Gastrocnemius medialis (tissue), 4 donors: ENCODE data around the gene ACTR3. TPM values are rescaled to one million over a fixed set of nuclear protein-coding genes. Genes with fewer than 3 reads are reported as not detected.
A peak's percentile ranks its signal among the peaks of the same experiment; 100 is the strongest.

Source experiments
- ATAC-seq, 2 donors: fragments of 150-250 bp; one replicate each; pipeline ENCODE4 v1.9.1; 2016
- DNase-seq, 2 donors: peaks; one replicate each; pipeline ENCODE4 v3.0.0-alpha.2; 2019
- H3K27ac ChIP-seq, 4 donors: fragments of 200-600 bp; sonication (generic); 1 replicate in 1 of 4; 2 replicates in 3 of 4; pipeline ENCODE4 v1.5.1; 2016 to 2018; ENCODE audit warnings: mild to moderate bottlenecking in 2 of 4, moderate library complexity in 1 of 4
- H3K27me3 ChIP-seq, 3 donors: fragments of 200-600 bp; sonication (generic) in 2 of 3; 1 replicate in 1 of 3; 2 replicates in 2 of 3; pipeline versions ENCODE4 v1.5.1 to v1.6.0; 2016 to 2019; ENCODE audit warnings: mild to moderate bottlenecking in 1 of 3, moderate library complexity in 1 of 3
- H3K36me3 ChIP-seq, 2 donors: fragments of 200-600 bp; sonication (generic) in 1 of 2; one replicate each; pipeline ENCODE4 v1.5.1; 2017 to 2018
- H3K4me1 ChIP-seq, 2 donors: fragments of 200-600 bp; sonication (generic) in 1 of 2; one replicate each; pipeline ENCODE4 v1.5.1; 2016 to 2017; ENCODE audit warnings: mild to moderate bottlenecking in 2 of 2
- H3K4me3 ChIP-seq, 4 donors: fragments of 200-600 bp; sonication (generic) in 3 of 4; 1 replicate in 1 of 4; 2 replicates in 3 of 4; pipeline ENCODE4 v1.5.1; 2016 to 2019; ENCODE audit warnings: mild to moderate bottlenecking in 2 of 4
- H3K9me3 ChIP-seq, 3 donors: fragments of 200-600 bp; sonication (generic) in 2 of 3; 1 replicate in 1 of 3; 2 replicates in 2 of 3; pipeline ENCODE4 v1.5.1; 2016 to 2019
- POLR2A ChIP-seq, 2 donors: fragments of 450-650 bp; IDR thresholded peaks; one replicate each; pipeline ENCODE4 v1.6.1; 2017; ENCODE audit warnings: antibody characterized with exemption in 2 of 2, mild to moderate bottlenecking in 2 of 2, moderate library complexity in 2 of 2
- in situ Hi-C, 4 donors: fragments of 200-750 bp; cut with MboI; loops; one replicate each; pipeline versions ENCODE4 v1.15.0 to v1.8.0; 2017; ENCODE audit warnings: low sequenced_read_pairs in 4 of 4
- intact Hi-C: fragments of 100-400 bp; cut with DNase I; formaldehyde crosslinking; loops from one replicate; pipeline ENCODE4 v1.15.1; 2023; ENCODE audit warnings: low total_unique reads
- total RNA-seq, 4 donors: library from RNA; depleted of rRNA; stranded (reverse); fragments of >200 nt; gene quantifications; one replicate each; pipeline versions ENCODE4 v1.1.0 to v1.2.3, GENCODE V29; 2016
- TF ChIP-seq, protein P1 (sequence below), 5 experiments: fragments of 450-650 bp in 3 of 5; fragments of 200-600 bp in 2 of 5; sonication (generic) in 2 of 5; IDR thresholded peaks in 4 of 5; conservative IDR thresholded peaks in 1 of 5; 1 replicate in 4 of 5; 2 replicates in 1 of 5; pipeline ENCODE4 v1.5.1; 2016 to 2019; ENCODE audit warnings: antibody characterized with exemption in 5 of 5, mild to moderate bottlenecking in 3 of 5, moderate library complexity in 3 of 5

ACTR3 gene
- total RNA-seq, 4 donors from 2014 or later: 39.3 to 75.0 (median 56.6) TPM

DNA sequence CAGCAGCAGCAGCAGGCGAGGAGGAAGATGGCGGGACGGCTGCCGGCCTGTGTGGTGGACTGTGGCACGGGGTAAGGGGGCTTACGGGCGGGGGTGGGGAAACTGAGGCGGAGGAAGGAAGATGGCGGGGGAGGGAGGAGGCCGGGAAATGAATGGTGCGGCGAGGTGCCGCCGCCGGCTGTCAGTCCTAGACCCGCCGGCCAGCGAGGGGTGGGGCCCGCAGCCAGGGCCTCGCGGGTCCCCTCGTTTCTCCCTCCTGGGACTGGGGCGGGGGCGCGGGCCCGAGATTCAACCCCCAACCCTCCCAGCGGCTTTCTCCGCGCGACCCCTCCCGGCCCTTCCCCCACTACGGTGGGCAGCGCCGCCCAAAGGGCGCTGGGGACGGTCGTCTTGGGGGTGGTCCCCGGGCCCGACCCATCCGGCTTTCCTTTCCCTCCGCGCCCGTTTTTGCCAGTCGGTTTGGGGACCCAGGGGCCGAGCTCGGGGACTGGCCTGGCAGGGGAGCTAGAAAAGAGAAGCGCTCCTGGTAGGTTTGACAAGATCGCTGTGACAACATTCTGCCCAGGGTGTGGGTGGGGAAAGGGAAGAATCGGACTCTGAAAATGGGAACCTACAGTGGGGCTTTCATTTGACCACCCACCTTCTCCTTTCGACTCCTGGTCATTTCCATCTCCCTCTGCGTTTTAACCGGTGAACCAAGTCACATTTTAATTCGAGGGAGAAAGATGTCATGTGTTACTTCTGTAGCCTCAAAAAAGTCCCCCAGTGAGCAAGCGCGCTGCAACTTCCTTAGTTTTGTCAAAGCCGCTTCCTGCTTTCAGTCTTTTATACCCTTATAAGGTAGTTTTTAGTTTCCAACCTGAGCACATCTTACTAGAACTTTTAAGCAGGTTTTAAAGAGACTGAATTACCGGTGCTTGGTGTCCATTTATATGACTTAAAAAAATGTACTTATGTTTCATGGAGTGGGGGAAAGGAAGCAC is 655 bp downstream of the ACTR3 start:
- H3K36me3 ChIP-seq: no peaks in the 10 kb centered on the region
- peak overlapping the region; percentile 84 to 99 (median 94) for H3K4me3 ChIP-seq
- intact Hi-C loops (loop anchor here (1.0 kb wide), 1 partner anchor 134 kb away; the partner anchor contains the start of gene SLC35F5), in situ Hi-C loops (no loop called here)
- H3K27ac ChIP-seq: peak overlapping the region; percentile 93 to 99 (median 99)
- H3K4me1 ChIP-seq: peaks cover 39 to 66% of the 10 kb centered on the region in 2 donors
- peak; percentile 58 to 78 for TF ChIP-seq POLR2A (IDR thresholded peaks at IDR 0.05)
- TF ChIP-seq, protein P1, sequence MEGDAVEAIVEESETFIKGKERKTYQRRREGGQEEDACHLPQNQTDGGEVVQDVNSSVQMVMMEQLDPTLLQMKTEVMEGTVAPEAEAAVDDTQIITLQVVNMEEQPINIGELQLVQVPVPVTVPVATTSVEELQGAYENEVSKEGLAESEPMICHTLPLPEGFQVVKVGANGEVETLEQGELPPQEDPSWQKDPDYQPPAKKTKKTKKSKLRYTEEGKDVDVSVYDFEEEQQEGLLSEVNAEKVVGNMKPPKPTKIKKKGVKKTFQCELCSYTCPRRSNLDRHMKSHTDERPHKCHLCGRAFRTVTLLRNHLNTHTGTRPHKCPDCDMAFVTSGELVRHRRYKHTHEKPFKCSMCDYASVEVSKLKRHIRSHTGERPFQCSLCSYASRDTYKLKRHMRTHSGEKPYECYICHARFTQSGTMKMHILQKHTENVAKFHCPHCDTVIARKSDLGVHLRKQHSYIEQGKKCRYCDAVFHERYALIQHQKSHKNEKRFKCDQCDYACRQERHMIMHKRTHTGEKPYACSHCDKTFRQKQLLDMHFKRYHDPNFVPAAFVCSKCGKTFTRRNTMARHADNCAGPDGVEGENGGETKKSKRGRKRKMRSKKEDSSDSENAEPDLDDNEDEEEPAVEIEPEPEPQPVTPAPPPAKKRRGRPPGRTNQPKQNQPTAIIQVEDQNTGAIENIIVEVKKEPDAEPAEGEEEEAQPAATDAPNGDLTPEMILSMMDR (IDR thresholded peaks at IDR 0.05 in 4 of 5, conservative IDR thresholded peaks at IDR 0.05 in 1 of 5): no peak
- DNase-seq: peak; percentile 55
- no peaks in the 10 kb centered on the region for H3K9me3 ChIP-seq
- ATAC-seq: peak; percentile 43 to 63
- H3K27me3 ChIP-seq: no peaks in the 10 kb centered on the region

DNA sequence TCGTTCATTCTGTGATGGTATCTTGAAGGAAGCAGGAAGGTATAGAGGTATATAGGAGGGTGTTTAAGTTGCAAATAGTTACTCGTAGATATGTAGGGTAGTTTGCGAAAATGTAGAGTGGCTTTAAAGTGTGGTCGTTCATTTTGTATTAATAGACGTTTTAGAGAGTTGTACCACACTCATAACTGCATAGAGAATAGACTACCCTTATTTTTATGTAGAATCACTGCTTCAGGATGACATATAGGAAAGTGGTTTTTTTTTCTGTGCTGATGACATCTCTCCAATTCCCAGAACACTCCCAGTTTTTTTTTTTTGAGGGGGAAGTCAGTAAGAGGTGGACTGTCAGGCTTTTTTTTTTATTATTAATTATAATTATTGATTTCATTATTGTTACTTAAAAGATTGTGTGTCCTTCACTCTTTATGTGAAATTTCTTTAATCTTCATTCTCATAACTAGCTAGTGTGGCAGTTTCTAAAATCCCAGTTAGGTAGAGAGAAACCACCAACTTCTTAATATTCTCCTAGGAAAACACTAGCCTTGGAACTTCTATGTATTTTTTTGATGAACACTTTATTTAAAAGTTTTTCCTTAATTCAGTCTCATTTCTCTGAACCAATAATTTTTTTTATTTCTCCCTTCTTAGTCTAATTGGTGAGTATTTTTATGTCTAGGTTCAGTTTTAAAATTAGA is 1.5 kb downstream of the ACTR3 start:
- Histone ChIP-seq H3K9me3 (no peaks in the 10 kb centered on the region), H3K4me3 (peak overlapping the region; percentile 84 to 99 (median 94)), H3K4me1 (peaks cover 46 to 72% of the 10 kb centered on the region in 2 donors), H3K27me3 (no peaks in the 10 kb centered on the region), H3K27ac (peak overlapping the region; percentile 93 to 99 (median 99)), H3K36me3 (no peaks in the 10 kb centered on the region)
- DNase-seq (no peak), ATAC-seq (no peak)
- in situ Hi-C loops (no loop called here), intact Hi-C loops (no loop called here)
- TF ChIP-seq POLR2A (IDR thresholded peaks at IDR 0.05): no peak
- TF ChIP-seq, protein P1 (IDR thresholded peaks at IDR 0.05 in 4 of 5, conservative IDR thresholded peaks at IDR 0.05 in 1 of 5): no peak

DNA sequence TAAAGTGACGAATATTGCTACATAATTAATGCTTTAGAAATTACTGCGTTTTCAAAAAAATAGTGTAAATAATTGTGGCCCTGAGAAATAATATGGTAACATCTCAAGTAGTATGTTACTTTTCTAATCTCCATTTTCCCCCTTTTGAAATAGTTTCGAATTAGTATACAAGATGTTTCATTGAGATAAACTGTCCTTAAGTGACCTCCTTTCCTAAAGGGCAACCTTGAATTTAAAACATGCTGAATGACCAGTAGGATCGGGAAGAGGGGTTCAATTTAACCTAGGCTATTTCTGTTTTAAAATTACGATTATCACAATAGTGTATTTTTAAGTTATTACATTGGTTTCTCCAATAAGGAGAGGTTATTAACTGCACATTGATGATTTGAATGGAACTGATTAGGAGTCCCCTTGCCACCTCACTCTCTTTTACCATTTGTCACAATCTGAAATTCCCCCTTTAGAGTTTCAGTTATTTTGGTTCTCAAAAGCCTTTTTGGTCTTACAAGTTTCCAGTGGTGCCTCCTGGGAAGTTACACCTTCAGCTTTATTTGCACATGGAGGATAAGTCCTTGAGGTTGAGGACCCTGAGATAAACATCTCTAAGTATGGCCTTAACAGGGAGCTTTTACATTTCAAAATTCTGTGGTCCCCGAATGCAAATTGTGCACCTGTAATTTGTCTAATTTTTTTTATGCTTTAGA is 2.3 kb downstream of the ACTR3 start:
- Histone ChIP-seq H3K4me1 (peaks cover 54 to 72% of the 10 kb centered on the region in 2 donors), H3K27ac (peak overlapping the region; percentile 93 to 99 (median 99)), H3K27me3 (no peaks in the 10 kb centered on the region), H3K36me3 (no peaks in the 10 kb centered on the region), H3K9me3 (no peaks in the 10 kb centered on the region), H3K4me3 (peak overlapping the region in 3 of 4 donors; percentile 93 to 99 (median 96))
- in situ Hi-C loops (no loop called here), intact Hi-C loops (no loop called here)
- no peak for ATAC-seq
- no peak for DNase-seq
- no peak for TF ChIP-seq POLR2A (IDR thresholded peaks at IDR 0.05)
- TF ChIP-seq, protein P1 (IDR thresholded peaks at IDR 0.05 in 4 of 5, conservative IDR thresholded peaks at IDR 0.05 in 1 of 5): no peak

DNA sequence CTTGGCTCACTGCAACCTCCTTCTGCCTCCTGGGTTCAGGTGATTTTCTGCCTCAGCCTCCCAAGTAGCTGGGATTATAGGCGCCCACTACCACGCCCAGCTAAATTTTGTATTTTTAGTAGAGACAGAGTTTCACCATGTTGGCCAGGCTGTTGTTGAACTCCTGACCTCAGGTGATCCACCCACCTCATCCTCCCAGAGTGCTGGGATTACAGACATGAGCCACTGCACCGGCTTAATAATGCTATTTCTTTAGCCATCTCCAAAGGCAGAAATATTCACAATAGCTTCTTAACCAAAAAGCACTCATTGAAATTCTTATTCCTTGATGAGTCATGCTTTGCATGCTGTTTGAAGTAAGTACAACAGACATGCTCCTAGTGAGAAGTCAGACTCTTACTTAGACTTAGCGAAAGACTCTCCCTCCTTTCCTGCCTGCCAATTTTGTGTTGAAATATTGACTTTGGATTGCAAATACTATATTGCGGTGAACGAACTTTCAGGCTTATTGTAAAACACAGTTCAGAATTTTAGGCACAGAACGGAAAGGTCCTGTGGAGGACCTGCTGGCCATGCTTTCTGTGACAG is 4.4 kb downstream of the ACTR3 start:
- peak in 1 of 2 donors; percentile 44 for ATAC-seq
- no peaks in the 10 kb centered on the region for H3K36me3 ChIP-seq
- H3K4me1 ChIP-seq: peaks cover 60 to 80% of the 10 kb centered on the region in 2 donors
- TF ChIP-seq POLR2A (IDR thresholded peaks at IDR 0.05): no peak
- TF ChIP-seq, protein P1 (IDR thresholded peaks at IDR 0.05 in 4 of 5, conservative IDR thresholded peaks at IDR 0.05 in 1 of 5): no peak
- no peak overlapping the region for H3K4me3 ChIP-seq
- no peaks in the 10 kb centered on the region for H3K9me3 ChIP-seq
- in situ Hi-C loops (no loop called here), intact Hi-C loops (no loop called here)
- peak overlapping the region; percentile 37 to 99 (median 46) for H3K27ac ChIP-seq
- no peak for DNase-seq
- H3K27me3 ChIP-seq: no peaks in the 10 kb centered on the region
